Left kidney (tissue), 2 donors: ENCODE results near the gene UFL1. TPM values are rescaled to one million over a fixed set of nuclear protein-coding genes. Genes with fewer than 3 reads are reported as not detected.

ENCODE experiments used
- DNase-seq: peaks from one replicate; pipeline ENCODE4 v3.0.0-alpha.2; 2013
- polyA plus RNA-seq: library from polyadenylated mRNA; unstranded; fragments of 120-200 nt; gene quantifications from one replicate; pipeline ENCODE4 v1.2.1, GENCODE V29; 2013; ENCODE audit not compliant: insufficient read length

Gene UFL1
- polyA plus RNA-seq, 1 donor: 46.2 TPM

- no peak for DNase-seq
Measured at GRCh38 chr6:96570053-96570452, 48.4 kb downstream of the UFL1 start.

- no peak for DNase-seq
Measured at GRCh38 chr6:96571551-96571950, 49.9 kb downstream of the UFL1 start.

- no peak for DNase-seq
Measured at GRCh38 chr6:96575359-96575758, 53.8 kb downstream of the UFL1 start.

- no peak for DNase-seq
Measured at GRCh38 chr6:96576221-96576620, 54.6 kb downstream of the UFL1 start.

- DNase-seq: no peak
Measured at GRCh38 chr6:96582021-96582420, 60.4 kb downstream of the UFL1 start.

- peak; percentile 14 for DNase-seq
Measured at GRCh38 chr6:96582436-96582835, 60.8 kb downstream of the UFL1 start.

GRCh38 chr6:96604420-96604819 is 82.8 kb downstream of the UFL1 start:
- DNase-seq: no peak

Other genes with a start within 250 kb of the UFL1 start
- gene FHL5, start 41.3 kb downstream of the UFL1 start, polyA plus RNA-seq: 0.27 TPM